MM.1S (cell line): ENCODE data around the gene KDM4C.

Experiments
- DNase-seq: peaks from one replicate; pipeline ENCODE4 v3.0.0-alpha.2; 2015
- H2AFZ ChIP-seq: fragments of 300-600 bp; sonication (generic); 2 replicates; pipeline ENCODE4 v1.6.0; 2016; ENCODE audit warnings: antibody characterized with exemption, low read length
- H3F3A ChIP-seq: fragments of 300-600 bp; sonication (generic); 2 replicates; pipeline ENCODE4 v1.6.1; 2016; ENCODE audit warnings: mild to moderate bottlenecking, antibody characterized with exemption, low read length, moderate library complexity, mixed read lengths; ENCODE audit not compliant: insufficient read depth
- H3K27ac ChIP-seq: fragments of 300-600 bp; sonication (generic); 2 replicates; pipeline ENCODE4 v1.5.1; 2016; ENCODE audit warnings: mild to moderate bottlenecking, low read length
- H3K27me3 ChIP-seq: fragments of 300-600 bp; sonication (generic); replicated peaks from 2 replicates; pipeline ENCODE4 v1.6.0; 2016; ENCODE audit warnings: low read length; ENCODE audit not compliant: insufficient read depth
- H3K36me3 ChIP-seq: fragments of 300-600 bp; sonication (generic); replicated peaks from 2 replicates; pipeline ENCODE4 v1.6.1; 2016; ENCODE audit warnings: mild to moderate bottlenecking, low read length, mixed read lengths; ENCODE audit not compliant: insufficient read depth
- H3K4me1 ChIP-seq: fragments of 300-600 bp; sonication (generic); 2 replicates; pipeline ENCODE4 v1.6.1; 2016; ENCODE audit warnings: low read length, mixed read lengths
- H3K4me2 ChIP-seq: fragments of 300-600 bp; sonication (generic); 2 replicates; pipeline ENCODE4 v1.6.0; 2016; ENCODE audit warnings: low read depth, low read length
- H3K4me3 ChIP-seq: fragments of 300-600 bp; sonication (generic); 2 replicates; pipeline ENCODE4 v1.5.1; 2016; ENCODE audit warnings: low read length, mixed read lengths
- H3K79me2 ChIP-seq: fragments of 300-600 bp; sonication (generic); 2 replicates; pipeline ENCODE4 v1.6.1; 2016; ENCODE audit warnings: mixed run types, low read length, mixed read lengths
- H3K9ac ChIP-seq: fragments of 300-600 bp; sonication (generic); 2 replicates; pipeline ENCODE4 v1.6.1; 2016; ENCODE audit warnings: low read length, mixed read lengths
- H3K9me2 ChIP-seq: fragments of 300-600 bp; sonication (generic); replicated peaks from 2 replicates; pipeline ENCODE4 v1.6.1; 2016; ENCODE audit warnings: mild to moderate bottlenecking, low read length, mixed read lengths; ENCODE audit not compliant: insufficient read depth
- H3K9me3 ChIP-seq: fragments of 300-600 bp; sonication (generic); replicated peaks from 2 replicates; pipeline ENCODE4 v1.6.1; 2016; ENCODE audit warnings: mild to moderate bottlenecking, low read length, mixed read lengths; ENCODE audit not compliant: insufficient read depth
- H4K20me1 ChIP-seq: fragments of 300-600 bp; sonication (generic); 2 replicates; pipeline ENCODE4 v1.6.1; 2016; ENCODE audit warnings: mild to moderate bottlenecking, low read length, moderate library complexity, mixed read lengths; ENCODE audit not compliant: insufficient read depth
- EZH2 ChIP-seq: fragments of 300-600 bp; sonication (generic); optimal IDR thresholded peaks from 2 replicates; pipeline ENCODE3; 2017; ENCODE audit warnings: low read depth, mild to moderate bottlenecking, antibody characterized with exemption, low read length, mixed read lengths
- EZH2phosphoT487 ChIP-seq: fragments of 300-600 bp; sonication (generic); IDR thresholded peaks from 2 replicates; pipeline ENCODE4 v1.6.1; 2018; ENCODE audit warnings: antibody characterized with exemption, low read length
- TF ChIP-seq, protein P1 (sequence below): fragments of 300-600 bp; sonication (generic); IDR thresholded peaks from 2 replicates; pipeline ENCODE4 v1.5.1; 2016; ENCODE audit warnings: antibody characterized with exemption, low read length, mixed read lengths

Gene KDM4C

DNA sequence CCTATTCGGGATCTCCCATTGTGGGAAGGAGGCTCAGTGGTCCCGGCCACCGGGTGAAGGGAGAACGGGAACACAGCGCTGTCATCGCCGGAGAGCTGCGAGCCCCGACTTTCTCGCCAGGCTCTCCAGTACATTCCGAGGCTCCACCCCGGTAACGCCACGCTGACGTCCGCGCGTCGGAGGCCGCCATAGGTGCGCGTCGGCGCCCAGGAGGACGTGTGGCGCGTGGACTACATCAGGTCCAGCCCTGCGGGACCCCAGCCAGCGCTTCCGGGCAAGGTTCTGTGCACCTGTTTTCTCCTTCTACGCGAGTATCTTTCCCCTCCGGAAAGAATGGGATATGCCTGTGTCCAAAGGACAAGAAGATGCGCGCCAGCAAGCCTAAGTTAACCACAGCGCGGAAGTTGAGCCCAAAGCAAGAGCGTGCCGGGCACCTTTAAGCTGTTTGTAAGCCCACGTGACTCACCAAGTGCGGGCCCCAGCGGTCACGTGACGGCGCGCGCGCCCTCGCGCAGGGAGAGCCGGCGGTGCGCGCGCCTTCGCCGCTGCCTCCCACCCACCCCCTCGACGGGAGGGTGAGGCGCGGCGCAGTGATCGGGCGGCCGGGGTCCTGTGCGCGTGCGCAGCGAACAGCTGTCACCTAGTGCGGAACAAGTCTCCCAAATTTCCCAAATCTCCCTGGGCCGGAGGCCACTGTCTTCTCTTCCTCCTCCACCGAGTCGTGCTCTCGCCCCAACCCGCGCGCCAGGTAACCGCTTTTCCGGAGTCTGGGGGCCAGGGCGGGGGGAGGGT is at the start of gene KDM4C:
Gene KDM4C (plus strand): TSS at position 518 of the 792 bp plus-strand sequence. CDS start 35,016 bp downstream, outside the sequence.
- peaks cover 29% of the 10 kb centered on the region for H3F3A ChIP-seq
- peaks cover 38% of the 10 kb centered on the region for H3K79me2 ChIP-seq
- TF ChIP-seq EZH2 (no peak), EZH2phosphoT487 (no peak)
- TF ChIP-seq, protein P1, sequence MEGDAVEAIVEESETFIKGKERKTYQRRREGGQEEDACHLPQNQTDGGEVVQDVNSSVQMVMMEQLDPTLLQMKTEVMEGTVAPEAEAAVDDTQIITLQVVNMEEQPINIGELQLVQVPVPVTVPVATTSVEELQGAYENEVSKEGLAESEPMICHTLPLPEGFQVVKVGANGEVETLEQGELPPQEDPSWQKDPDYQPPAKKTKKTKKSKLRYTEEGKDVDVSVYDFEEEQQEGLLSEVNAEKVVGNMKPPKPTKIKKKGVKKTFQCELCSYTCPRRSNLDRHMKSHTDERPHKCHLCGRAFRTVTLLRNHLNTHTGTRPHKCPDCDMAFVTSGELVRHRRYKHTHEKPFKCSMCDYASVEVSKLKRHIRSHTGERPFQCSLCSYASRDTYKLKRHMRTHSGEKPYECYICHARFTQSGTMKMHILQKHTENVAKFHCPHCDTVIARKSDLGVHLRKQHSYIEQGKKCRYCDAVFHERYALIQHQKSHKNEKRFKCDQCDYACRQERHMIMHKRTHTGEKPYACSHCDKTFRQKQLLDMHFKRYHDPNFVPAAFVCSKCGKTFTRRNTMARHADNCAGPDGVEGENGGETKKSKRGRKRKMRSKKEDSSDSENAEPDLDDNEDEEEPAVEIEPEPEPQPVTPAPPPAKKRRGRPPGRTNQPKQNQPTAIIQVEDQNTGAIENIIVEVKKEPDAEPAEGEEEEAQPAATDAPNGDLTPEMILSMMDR, result no peak
- H3K9me2 ChIP-seq, result no peaks in the 10 kb centered on the region
- H4K20me1 ChIP-seq, result peaks cover 8% of the 10 kb centered on the region; the same call in 1 of the 2 replicates
- H3K36me3 ChIP-seq, result no peaks in the 10 kb centered on the region
- H3K27ac ChIP-seq, result peak within 1 kb of the TSS; percentile 89
- DNase-seq, result peak; percentile 95
- H3K4me1 ChIP-seq, result peaks cover 3% of the 10 kb centered on the region; the same call in 1 of the 2 replicates
- peak within 1 kb of the TSS; percentile 65 for H3K4me2 ChIP-seq
- H2AFZ ChIP-seq, result peak within 1 kb of the TSS; percentile 71
- no peaks in the 10 kb centered on the region for H3K27me3 ChIP-seq
- no peaks in the 10 kb centered on the region for H3K9me3 ChIP-seq
- H3K4me3 ChIP-seq, result peak within 1 kb of the TSS; percentile 96
- peak within 1 kb of the TSS; percentile 89 for H3K9ac ChIP-seq

GRCh38 chr9:6708732-6709131 is 49.0 kb upstream of the KDM4C start:
- H3K4me1 ChIP-seq, result no peaks in the 10 kb centered on the region
- no peak overlapping the region for H3K4me3 ChIP-seq
- H3K79me2 ChIP-seq, result no peaks in the 10 kb centered on the region
- no peaks in the 10 kb centered on the region for H3K9me3 ChIP-seq
- no peak overlapping the region for H3K27ac ChIP-seq
- no peaks in the 10 kb centered on the region for H3K36me3 ChIP-seq
- H3K9ac ChIP-seq, result no peak overlapping the region
- H4K20me1 ChIP-seq, result no peaks in the 10 kb centered on the region
- H3F3A ChIP-seq, result no peaks in the 10 kb centered on the region
- no peak overlapping the region for H2AFZ ChIP-seq
- DNase-seq, result no peak
- TF ChIP-seq EZH2, result no peak
- TF ChIP-seq, protein P1, result no peak
- TF ChIP-seq EZH2phosphoT487, result no peak
- no peaks in the 10 kb centered on the region for H3K9me2 ChIP-seq
- H3K27me3 ChIP-seq, result no peaks in the 10 kb centered on the region
- H3K4me2 ChIP-seq, result no peak overlapping the region

DNA sequence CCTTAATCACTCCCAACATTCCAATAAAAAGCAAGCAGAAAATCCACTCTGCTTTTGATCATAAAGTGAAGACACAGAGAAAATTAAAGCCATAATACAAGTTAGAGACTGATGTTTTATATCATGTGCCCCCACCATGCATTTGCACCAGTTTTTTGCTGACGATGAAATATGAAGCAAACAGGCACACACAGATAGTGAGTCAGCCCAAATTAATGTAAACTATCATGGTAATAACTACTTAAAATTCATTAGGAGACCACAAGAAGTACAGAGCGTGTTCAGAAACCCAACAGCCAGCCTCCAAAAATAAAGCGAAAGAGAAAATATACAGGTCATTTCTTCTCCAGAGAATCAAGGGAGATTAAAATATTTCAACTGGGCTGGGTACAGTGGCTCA is 46.4 kb upstream of the KDM4C start:
- DNase-seq, result no peak
- no peaks in the 10 kb centered on the region for H3K4me1 ChIP-seq
- no peak overlapping the region for H2AFZ ChIP-seq
- TF ChIP-seq EZH2phosphoT487 (no peak), EZH2 (no peak)
- TF ChIP-seq, protein P1, result no peak
- no peaks in the 10 kb centered on the region for H3K36me3 ChIP-seq
- H3K4me3 ChIP-seq, result no peak overlapping the region
- H3K9me2 ChIP-seq, result no peaks in the 10 kb centered on the region
- H4K20me1 ChIP-seq, result no peaks in the 10 kb centered on the region
- no peak overlapping the region for H3K27ac ChIP-seq
- no peak overlapping the region for H3K9ac ChIP-seq
- no peaks in the 10 kb centered on the region for H3F3A ChIP-seq
- H3K27me3 ChIP-seq, result no peaks in the 10 kb centered on the region
- H3K9me3 ChIP-seq, result no peaks in the 10 kb centered on the region
- H3K79me2 ChIP-seq, result no peaks in the 10 kb centered on the region
- no peak overlapping the region for H3K4me2 ChIP-seq
